GM12874 (cell line): ENCODE data around the gene CPE.

ENCODE experiments used
- TF ChIP-seq, protein P1 (sequence below): IDR thresholded peaks from 2 replicates; pipeline ENCODE4 v1.5.1; 2011; ENCODE audit warnings: low read depth, mild to moderate bottlenecking, control low read depth, low read length, moderate library complexity; ENCODE audit not compliant: insufficient read depth

Gene CPE

DNA sequence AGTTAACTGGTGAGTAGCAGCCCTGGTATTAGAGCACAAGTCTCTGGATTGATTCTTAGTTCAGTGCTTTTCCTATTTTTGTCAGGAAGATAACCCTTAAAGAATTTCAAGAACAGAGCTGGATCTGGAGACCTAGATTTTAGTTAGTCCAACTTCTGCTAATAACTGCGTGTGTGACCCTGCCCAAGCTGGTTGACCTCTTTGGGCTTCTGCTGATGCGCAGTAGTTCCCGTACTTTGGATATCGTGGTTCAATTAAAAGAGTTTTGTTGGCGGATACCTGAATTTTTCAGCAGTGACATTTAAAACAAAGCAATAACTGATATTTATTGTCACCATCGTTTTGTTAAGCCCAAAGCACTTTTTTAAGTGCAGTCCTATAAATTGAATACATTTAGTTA is 42.1 kb upstream of the CPE start:
- TF ChIP-seq, protein P1, sequence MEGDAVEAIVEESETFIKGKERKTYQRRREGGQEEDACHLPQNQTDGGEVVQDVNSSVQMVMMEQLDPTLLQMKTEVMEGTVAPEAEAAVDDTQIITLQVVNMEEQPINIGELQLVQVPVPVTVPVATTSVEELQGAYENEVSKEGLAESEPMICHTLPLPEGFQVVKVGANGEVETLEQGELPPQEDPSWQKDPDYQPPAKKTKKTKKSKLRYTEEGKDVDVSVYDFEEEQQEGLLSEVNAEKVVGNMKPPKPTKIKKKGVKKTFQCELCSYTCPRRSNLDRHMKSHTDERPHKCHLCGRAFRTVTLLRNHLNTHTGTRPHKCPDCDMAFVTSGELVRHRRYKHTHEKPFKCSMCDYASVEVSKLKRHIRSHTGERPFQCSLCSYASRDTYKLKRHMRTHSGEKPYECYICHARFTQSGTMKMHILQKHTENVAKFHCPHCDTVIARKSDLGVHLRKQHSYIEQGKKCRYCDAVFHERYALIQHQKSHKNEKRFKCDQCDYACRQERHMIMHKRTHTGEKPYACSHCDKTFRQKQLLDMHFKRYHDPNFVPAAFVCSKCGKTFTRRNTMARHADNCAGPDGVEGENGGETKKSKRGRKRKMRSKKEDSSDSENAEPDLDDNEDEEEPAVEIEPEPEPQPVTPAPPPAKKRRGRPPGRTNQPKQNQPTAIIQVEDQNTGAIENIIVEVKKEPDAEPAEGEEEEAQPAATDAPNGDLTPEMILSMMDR: no peak

DNA sequence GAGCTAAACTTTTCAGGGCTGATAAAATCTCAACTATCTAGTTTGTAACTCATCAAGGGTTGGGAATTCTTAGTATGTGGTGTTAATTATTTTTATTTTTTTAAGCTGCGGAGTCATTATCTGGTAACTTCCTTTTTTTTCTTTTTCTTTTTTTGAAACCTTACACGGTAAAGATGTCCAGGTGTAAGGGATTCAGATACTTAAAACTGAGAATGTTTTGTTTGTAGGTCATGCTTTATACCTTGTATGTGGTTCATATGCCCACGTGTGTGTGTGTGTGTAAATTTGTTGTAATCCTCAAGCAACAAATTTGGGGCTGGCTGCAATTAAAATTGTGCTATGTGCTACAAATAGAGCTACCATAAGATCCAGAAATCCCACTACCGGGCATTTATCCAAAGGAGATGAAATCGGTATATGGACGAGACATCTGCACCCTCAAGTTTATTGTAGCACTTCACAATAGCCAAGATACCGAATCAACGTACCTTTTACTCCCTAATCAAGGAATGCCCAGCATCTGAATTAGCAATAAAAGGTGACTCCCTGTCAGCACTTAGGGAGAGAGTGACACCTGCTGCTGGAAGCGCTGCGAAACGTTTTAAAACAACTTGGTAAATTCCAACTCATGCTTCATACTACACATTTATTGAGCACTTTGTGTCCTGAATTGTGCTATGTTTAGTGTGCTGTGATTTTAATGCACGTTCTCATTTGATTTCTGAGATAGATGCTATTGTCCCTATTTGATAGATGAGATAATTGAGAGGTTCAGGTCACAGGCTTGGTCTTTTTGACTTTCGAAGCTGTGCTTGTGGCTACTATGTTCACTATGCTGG is 35.2 kb upstream of the CPE start:
- TF ChIP-seq, protein P1: peak; percentile 17; the same call in 1 of the 2 replicates

DNA sequence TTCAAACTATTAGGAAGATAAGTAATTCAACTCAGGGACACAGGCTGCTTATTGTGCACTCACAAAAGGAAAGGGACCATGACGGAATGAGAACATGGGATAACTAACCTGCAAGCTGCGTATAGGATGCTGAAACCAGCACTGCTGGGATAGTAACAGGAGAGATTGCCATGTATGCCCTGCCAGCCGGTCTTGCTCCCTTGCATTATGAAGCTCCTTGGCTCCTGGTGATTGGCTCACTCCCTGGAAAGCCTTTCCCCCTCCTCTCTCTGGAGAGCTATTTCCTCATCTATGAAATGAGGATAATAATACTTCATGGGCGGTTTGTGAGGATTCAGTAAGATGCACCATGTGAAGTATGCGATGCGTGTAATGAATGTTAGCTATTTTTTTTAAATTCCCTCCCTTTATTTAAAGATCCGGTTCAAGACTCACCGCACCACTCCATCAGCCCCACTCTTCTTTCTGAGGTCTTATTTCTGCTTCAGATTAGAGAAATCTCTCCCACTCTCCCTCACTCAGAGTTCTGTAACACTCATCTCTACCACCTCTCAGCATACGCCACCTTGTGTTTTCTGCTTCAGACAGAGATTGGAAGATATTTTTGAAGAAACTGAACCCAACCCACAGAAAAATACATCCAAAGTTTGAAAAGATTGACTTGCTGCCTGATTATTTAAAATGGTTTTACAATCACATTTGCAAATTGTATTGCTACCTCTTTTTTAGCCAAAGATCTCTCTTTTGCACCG is 33.0 kb upstream of the CPE start:
- TF ChIP-seq, protein P1: no peak

DNA sequence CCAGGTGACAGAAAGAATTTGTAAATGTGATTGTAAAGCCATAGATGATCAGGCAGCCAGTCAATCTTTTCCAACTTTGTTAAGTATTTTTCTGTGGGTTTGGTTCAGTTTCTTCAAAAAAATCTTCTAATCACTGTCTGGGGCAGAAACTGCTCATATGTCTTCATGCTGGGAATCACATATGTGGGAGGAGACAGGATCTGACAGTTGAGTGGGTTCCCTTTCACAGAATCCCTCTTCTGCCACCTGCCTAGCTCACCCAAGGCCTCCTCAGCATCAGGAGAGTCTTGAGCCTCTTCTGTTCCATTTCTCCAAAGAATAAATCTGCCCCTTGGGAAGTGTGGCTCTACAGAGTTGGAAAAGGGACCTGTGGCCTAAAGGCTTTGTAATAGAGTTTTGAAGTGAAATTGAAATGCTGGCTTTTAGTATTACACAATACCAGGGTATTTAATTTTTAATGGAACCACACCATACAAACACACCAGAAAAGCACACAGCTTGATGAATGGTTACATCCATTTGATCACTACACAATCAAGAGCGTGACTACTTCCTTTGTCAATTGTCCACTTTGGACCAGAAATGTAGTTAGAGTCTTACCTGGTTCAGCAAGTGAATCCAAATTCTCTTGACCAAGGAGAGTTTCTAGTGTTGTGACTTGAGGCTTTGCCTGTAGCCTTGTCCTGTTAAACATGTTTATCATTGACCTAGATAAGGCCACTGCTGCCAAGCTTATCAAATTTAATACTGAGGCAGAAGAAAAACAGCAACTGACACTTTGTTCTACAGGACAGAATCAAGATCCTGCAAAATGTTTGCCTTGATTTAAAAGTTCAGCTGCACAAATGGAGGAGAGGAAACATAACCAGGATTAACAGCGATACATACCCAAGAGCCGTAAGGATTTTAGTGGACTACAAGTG is 30.9 kb upstream of the CPE start:
- TF ChIP-seq, protein P1: no peak

DNA sequence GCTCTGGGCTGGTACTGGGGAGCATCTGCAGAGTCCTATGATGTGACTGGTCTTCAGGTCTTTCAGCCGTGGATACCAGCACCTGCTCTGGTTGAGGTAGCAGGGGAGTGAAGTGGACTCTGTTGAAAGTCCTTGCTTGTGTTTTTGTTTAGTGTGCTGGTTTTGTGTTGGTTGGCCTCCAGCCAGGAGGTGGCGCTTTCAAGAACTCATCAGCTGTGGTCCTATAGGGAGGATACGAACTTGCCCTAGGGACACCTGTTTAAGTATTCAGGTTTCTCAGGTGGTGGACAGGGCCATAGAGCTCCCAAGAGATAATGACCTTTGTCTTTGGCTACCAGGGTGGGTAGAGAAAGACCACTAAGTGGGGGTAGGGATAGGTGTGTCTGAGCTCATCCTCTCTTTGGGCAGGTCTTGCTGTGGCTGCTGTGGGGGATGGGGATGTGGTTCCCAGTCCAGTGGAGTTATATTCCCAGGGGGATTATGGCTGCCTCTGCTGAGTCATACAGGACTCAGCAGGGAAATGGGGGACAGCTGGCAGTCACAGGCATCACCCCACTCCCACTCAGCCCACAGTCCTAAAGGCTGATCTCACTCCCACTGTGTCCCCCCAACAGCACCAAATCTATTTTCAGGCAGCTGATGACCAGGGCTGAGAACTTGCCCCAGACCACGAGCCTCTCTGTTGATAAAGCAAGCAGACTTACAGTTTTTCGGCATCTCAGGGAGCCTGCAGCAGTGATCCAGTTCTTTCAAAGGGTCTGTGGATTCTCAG is 27.3 kb upstream of the CPE start:
- TF ChIP-seq, protein P1: 0 out of 2 replicates have a peak, but pooled peaks have one; percentile 20

DNA sequence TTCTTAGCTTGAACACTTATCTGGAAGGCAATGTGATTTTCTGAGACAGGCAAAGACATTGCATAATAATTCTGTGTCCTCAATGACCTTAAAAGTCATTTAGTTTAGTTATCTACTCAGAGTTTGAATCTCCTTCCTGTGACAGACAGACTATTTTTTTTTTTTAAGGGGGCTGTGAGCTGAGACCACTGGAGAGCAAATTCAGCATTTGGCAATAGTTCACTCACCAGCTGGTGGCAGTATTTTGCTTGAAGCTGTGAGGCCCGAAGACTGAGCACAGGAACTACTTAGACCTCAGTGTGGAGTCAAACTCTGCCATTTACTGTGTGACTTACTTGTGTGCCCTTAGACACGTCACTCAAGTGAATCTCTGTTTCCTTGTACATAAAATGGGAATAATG is 22.9 kb upstream of the CPE start:
- TF ChIP-seq, protein P1: peak; percentile 30
